NCI-H2227 (cell line): Measurements from ENCODE around the gene EPS8.
A peak's percentile ranks its signal among the peaks of the same experiment; 100 is the strongest.

Experiments used
- DNase-seq: peaks from one replicate; lab custom pipeline; 2025; ENCODE audit not compliant: unreplicated experiment; lab: John Stamatoyannopoulos, UW

The EPS8 gene

GRCh38 chr12:15693228-15693911, 95.8 kb downstream of the EPS8 start:
- DNase-seq, result no peak

GRCh38 chr12:15691388-15691787, 97.8 kb downstream of the EPS8 start:
- no peak for DNase-seq

DNA sequence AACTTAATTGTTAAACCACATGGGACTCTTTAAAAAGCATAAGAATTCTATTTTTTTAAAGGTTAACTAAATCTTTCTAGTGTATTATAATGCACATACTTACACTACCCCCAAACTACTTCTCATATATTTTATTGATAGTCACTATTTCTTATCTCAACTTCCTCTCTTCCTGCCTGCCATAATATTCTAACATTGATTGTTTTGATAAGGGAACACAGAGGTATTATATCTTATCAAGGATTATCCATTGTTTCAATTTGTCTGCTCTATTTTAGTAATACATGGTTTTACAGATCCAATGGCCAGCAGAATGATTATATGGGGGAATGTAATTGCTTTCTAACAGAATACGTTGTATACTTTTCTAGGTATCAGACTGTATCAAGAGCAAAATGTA, 98.9 kb downstream of the EPS8 start:
- no peak for DNase-seq

DNA sequence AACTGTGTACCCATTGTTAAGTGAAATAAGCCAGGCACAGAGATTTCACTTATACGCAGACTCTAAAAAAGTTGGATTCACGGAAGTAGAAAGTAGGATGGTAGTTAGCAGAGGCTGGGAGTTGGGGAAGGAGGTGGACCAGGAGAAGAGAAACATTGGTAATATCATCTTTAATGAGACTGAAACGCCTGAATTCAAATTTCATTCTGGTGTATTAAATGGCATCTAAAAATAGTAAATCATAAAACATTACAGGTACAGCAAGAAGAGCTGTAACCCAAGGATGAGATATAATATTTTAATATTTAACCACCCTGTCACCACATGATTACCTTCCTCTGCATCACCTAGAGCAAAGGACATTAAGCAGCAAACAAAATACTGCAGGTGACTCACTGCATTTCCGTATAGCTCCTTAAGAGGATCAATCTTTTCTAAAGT, 99.4 kb downstream of the EPS8 start:
- no peak for DNase-seq

- DNase-seq, result peak; percentile 20
Observed at GRCh38 chr12:15688838-15689625, 100.2 kb downstream of the EPS8 start.

DNA sequence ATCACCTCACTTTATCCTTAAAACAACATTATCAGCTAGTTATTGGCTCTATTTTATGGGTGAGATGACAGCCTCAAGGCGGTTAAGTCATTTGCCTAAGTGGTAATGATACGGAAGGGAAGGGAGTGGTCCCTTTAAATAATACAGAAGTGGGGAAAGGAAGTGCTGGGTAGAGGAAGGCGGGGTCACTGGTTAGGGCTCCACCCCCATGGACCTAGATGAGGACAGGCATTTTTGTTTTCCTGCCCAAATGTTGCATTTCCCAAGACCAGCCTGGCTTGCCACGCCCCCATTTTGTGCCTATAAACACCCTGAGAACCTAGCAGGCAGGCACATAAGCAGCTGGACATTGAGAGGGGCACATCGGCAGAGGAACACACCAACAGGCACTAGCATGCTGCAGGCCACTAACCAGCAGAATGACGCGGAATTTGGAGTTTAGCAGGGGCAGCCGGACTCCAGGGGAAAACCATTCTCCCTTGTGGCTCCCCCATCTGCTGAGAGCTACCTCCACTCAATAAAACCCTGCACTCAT, 100.9 kb downstream of the EPS8 start:
- peak; percentile 81 for DNase-seq

GRCh38 chr12:15687583-15687982, 101.6 kb downstream of the EPS8 start:
- no peak for DNase-seq

GRCh38 chr12:15684896-15685658, 104.1 kb downstream of the EPS8 start:
- DNase-seq, result no peak

DNA sequence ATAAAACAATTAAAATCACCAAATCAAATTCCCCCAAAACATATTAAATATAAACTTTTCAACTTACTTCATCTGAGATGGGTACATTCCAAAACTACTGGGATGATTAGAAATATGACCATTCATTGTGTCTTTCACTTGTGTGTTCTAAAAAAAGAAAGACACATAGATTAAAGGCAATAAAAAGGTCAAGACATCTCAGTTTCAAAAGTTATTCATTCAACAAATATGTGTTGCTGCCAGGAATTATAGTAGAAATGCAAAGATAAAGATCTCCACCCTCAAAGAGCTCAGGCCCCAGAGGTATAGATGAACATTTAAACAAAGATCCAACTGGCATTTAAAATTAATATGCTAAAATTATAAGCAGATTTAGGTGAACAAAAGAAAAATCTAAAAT, 106.4 kb downstream of the EPS8 start:
- DNase-seq, result no peak

DNA sequence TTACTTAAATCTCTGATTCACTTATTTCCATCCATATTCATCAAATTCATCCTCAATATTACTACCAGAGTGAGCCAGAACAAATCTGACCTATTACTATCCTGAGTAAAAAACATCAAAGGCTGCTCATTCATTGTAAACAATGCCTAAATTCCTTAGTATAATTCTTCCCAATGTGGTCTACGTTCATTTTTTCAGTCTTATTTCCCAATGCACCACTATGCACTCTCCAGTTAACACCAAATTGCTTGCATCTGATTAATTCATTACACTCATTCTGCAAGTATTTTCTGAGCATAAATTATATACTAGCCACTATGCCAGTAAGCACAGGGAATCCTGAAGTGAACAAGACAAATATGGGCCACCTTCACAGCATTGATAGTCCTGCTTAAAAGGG, 110.0 kb downstream of the EPS8 start:
- no peak for DNase-seq

DNA sequence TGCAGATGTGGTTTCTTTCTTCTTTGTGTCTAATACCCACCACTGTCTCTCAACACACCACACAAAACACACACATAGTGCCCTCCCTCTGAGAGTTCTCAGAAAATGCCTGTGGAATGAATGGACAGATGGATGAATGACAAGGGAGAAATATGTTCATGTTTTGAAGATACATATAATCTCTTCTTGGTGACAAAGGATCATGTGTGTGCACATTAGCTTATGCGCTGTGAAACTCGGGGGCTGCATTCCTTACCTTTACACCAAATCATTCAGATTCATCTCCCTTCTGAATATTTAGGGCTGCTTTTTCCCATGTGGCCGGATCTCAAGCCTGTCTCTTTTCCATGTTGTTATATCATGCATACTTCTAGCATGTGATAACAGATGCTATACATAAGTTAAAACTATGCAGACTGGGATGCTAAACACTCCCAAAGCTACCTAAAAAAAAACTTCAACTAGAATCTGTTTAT, 111.4 kb downstream of the EPS8 start:
- no peak for DNase-seq

DNA sequence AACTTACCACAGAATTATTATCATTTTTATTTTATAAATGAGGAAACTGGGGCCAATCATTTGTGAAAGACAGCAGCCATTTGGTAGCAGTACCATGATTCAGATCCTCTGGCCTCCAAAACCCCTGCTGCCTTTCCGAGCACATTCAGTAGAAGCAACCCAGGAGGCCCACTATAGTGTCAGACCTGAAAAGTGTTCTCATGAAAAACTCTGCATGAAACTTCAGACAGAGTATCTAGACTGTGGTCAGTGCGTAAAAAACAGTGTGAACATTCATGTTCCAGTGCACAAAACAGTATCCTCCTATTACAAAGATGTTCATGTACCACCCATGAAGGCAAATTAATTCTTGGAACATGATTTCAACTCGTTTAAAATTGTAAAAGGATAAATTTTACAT, 112.0 kb downstream of the EPS8 start:
- no peak for DNase-seq

DNA sequence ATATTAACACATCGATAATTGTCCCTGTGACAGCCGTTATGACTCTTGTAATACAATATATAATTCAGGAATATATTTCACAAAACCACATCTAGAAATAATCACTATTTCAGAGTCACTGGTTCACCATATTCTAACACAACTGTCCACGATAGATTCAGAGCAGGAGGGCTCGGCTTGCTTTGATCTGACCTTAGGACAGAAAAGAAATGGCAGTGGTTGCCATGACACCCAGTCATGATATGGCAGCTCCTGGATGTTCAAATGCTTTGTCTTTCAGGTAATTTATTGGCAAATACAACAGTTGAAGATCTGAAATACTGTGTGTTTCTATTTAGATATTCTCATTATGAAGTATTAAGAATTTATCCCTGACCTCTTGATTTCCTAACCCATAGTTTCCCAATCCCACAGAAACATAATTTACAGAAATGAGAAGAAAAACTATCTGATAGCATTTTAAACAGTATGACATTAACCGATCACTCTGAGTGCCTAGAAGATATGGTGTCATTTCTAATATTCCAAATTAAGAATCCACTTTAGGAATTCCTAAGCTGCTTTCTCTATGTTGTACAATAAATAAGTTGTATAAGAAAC, 116.4 kb downstream of the EPS8 start:
- DNase-seq, result no peak

GRCh38 chr12:15670756-15671155, 118.4 kb downstream of the EPS8 start:
- no peak for DNase-seq

DNA sequence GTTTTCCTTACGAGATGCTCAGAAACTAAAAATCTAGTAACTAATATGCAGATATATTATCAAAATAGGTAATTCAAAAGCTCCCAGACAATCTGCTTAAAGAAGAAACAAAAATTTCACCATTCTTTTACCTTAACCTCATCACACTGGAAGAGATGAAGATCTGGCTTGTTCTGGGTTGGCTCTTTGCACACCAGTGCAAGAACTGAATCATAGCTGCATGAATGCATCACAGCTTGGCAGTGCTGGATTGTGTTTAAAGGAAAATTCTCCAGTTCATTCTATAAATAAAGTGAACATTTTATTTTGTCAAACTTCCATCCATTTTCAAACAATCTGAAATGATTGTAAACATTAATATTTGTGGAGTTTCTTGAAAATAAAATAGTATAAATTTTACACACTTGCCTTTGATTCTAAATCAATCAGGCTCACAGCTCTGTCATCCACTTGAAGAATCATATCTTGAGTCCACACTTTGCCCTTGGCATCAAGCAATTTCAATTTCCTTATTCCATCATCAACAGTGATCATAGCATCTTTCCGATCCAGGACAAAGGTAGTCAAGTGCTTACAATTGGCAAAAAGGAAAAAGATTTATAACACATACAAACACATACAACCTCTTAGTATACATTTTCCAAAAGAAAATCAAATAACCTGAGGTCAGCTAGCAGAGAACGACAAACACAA, 119.8 kb downstream of the EPS8 start:
- no peak for DNase-seq

GRCh38 chr12:15664491-15664890, 124.7 kb downstream of the EPS8 start:
- DNase-seq, result no peak

DNA sequence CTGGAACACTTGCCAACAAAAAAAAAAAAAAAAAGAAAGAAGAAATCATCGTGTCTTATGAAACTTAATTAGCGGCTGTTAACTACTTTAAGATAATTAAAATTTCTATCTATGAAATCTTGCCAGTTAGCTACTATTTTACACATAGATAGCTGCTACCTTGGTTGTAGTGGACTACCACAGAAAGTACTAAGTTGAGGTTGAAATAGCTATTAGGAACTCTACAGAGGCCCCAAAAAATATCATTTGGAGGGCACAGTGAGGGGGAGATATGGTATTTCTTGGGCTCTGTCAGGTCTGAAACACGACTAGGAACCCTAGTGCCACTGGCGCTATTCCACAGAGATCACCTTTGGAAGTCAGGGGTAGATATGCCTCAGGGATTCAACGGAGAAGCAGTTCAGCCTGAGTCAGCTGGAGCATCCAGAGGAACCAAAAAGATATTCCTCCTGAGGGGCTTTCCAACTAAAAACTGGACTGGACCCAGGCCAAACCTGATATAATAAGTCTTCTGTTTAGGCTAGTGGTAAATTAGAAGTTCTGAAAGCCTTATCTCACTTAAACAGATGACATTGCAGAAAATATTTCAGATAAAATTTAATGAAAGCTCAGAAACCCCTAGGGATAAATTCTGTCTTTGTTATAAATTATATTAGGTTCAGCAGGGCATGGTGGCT, 126.1 kb downstream of the EPS8 start:
- no peak for DNase-seq

DNA sequence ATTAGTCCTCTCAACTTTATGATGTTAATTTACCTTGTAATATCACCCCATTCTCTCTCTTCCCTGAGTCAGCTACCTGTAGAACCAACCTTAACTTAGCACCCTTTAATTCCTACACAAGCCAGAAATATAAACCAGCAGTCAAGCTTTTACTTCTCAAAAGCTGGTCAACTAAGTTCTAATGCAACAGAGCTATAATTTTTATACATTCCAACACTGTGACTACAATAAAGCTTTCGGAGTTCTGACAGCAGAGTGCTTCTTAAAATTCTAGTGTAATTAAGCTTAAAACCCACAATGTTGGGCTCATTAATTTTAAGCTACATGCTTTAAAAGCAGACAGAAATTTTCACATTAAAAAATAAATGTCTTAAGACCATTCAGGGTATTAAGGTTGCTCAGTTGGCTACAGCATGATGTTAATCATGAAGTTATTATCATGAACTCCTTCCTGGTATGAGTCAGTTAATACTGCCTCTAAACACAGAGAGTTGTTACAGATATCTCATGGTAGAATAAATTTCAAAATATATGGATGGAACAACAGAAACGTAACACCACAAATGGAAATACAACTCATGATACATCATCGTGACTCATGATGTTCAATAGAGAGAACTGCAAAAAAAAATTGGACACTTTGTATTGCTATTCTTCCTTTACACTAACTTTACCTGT, 126.7 kb downstream of the EPS8 start:
- DNase-seq, result no peak

GRCh38 chr12:15651371-15651770, 137.8 kb downstream of the EPS8 start:
- DNase-seq, result no peak
